ENCODE measurements around the gene NSG2. TPM values are rescaled to one million over a fixed set of nuclear protein-coding genes. Genes with fewer than 3 reads are reported as not detected.

Gene NSG2
- total RNA-seq, 4 donors from 2014 or later = 1.1 to 1.2 TPM; not detected in 2

DNA sequence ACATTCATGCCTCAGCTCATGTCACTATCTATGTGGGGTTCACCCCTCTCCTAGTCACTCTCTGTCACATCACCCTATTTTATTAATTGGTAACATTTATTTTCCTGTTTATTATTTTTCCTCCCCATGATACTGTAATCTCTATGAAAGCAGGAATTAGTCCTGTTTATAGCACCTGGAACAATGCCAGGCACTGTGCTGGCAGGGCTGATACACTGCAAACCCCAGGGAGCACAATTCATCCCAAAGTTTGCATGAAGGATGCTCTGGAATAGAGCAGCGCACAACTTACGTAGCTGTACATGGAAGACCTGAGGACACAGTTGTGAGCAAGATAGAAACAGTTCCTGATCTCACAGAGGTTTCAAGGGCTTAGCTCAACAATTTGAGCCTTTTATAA is 103.2 kb downstream of the NSG2 start:
- no peak for DNase-seq
- intact Hi-C loops (cut with DNase I) = no loop called here
- 90 to 94% methylated on average over 2 of the region's 2 CpGs for WGBS, 2 donors

DNA sequence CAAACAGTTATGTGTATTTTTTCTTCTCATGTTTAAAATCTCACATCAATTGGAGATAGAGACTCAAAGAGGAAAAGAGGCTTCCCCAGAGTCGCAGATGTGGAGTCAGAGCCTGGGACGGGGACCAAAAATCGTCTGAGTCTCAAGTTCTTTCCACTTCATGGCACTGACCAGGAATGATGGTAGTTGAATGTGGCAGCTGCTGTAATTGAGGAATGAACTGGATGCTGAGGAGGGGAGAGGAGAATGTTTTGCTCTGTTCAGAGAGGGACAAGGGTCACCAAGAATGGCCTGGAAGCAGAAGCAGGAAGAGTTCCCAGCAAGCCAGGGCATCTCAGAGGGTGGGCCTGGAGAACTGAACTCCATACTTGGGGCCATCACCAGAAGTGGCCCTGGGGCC is 103.9 kb downstream of the NSG2 start:
- DNase-seq = no peak
- Histone ChIP-seq H3K4me1 (no peaks in the 10 kb centered on the region), H3K9me3 (no peaks in the 10 kb centered on the region), H3K27ac (no peak overlapping the region), H3K36me3 (no peaks in the 10 kb centered on the region), H3K27me3 (no peaks in the 10 kb centered on the region), H3K4me3 (replicated peaks in 1 of 3) (no peak overlapping the region)
- intact Hi-C loops (cut with DNase I) = no loop called here
- 65 to 67% methylated on average over 3 of the region's 3 CpGs for WGBS, 2 donors
- TF ChIP-seq, protein P1, sequence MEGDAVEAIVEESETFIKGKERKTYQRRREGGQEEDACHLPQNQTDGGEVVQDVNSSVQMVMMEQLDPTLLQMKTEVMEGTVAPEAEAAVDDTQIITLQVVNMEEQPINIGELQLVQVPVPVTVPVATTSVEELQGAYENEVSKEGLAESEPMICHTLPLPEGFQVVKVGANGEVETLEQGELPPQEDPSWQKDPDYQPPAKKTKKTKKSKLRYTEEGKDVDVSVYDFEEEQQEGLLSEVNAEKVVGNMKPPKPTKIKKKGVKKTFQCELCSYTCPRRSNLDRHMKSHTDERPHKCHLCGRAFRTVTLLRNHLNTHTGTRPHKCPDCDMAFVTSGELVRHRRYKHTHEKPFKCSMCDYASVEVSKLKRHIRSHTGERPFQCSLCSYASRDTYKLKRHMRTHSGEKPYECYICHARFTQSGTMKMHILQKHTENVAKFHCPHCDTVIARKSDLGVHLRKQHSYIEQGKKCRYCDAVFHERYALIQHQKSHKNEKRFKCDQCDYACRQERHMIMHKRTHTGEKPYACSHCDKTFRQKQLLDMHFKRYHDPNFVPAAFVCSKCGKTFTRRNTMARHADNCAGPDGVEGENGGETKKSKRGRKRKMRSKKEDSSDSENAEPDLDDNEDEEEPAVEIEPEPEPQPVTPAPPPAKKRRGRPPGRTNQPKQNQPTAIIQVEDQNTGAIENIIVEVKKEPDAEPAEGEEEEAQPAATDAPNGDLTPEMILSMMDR (IDR thresholded peaks at IDR 0.05) = no peak
- TF ChIP-seq POLR2A (IDR thresholded peaks at IDR 0.05) = no peak

More for the DNA sequence above, 103.2 kb downstream of the NSG2 start:
- H3K4me3 ChIP-seq (replicated peaks in 1 of 3) = no peak overlapping the region
- H3K27ac ChIP-seq = no peak overlapping the region
- H3K4me1 ChIP-seq = no peaks in the 10 kb centered on the region
- no peak for TF ChIP-seq POLR2A (IDR thresholded peaks at IDR 0.05)
- TF ChIP-seq, protein P1 (IDR thresholded peaks at IDR 0.05) = no peak
- no peaks in the 10 kb centered on the region for H3K36me3 ChIP-seq
- no peaks in the 10 kb centered on the region for H3K27me3 ChIP-seq
- no peaks in the 10 kb centered on the region for H3K9me3 ChIP-seq

DNA sequence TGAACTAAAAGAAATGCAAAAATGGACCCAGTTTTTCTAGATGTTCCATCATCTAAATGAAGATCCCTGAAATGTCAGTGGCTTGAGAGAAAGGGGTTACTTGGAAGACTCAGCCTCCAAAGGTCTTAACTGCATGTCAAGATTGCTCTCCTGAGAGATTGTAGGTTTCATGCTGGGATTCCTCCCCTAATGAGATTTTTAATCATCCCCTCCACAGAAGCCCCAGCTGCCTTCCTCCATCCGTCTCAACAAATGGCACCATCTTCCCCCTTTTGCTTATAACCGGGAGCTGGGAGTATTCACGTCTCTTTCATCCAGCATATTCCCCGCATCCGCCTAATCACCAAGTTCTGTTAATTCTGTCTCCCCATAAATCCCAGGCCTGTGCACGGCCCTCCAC is 104.5 kb downstream of the NSG2 start:
- Histone ChIP-seq H3K4me3 (replicated peaks in 1 of 3) (no peak overlapping the region), H3K36me3 (no peaks in the 10 kb centered on the region), H3K9me3 (no peaks in the 10 kb centered on the region), H3K27ac (no peak overlapping the region), H3K27me3 (no peaks in the 10 kb centered on the region), H3K4me1 (no peaks in the 10 kb centered on the region)
- intact Hi-C loops (cut with DNase I) = no loop called here
- DNase-seq = no peak
- WGBS, 2 donors = 86 to 88% methylated on average over 6 of the region's 6 CpGs
- TF ChIP-seq POLR2A (IDR thresholded peaks at IDR 0.05) = no peak
- TF ChIP-seq, protein P1 (IDR thresholded peaks at IDR 0.05) = no peak

DNA sequence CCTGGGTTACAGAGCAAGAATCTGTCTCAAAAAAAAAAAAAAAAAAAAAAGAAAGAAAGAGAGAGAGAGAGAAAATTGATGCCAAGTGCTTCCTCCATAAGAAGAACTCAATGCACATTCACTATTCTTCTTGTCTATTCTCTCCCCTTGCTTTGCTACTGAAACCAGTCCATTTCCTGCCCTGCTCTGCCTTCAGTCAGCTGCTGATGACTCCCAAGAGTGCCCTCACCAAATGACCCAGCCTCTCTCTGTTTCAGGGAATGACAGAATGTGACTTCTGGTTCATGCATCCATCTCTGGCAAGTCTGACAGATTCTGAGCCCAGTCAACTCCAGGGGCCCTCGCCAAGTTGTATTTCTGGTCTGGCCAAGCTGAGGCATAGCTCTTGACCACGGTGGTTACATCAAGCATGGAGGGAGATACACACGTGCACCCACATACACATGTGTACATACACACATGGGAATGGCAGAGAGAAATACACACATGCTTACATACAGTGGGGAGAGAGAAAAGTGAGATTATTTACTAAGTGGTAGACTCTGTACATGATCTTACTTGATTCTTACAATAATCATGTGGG is 106.2 kb downstream of the NSG2 start:
- H3K4me3 ChIP-seq (replicated peaks in 1 of 3) = no peak overlapping the region
- H3K27ac ChIP-seq = no peak overlapping the region
- no peaks in the 10 kb centered on the region for H3K9me3 ChIP-seq
- no peak for DNase-seq
- TF ChIP-seq, protein P1 (IDR thresholded peaks at IDR 0.05) = no peak
- intact Hi-C loops (cut with DNase I) = no loop called here
- no peaks in the 10 kb centered on the region for H3K36me3 ChIP-seq
- 57 to 64% methylated on average over 3 of the region's 3 CpGs for WGBS, 2 donors
- H3K4me1 ChIP-seq = no peaks in the 10 kb centered on the region
- no peaks in the 10 kb centered on the region for H3K27me3 ChIP-seq

DNA sequence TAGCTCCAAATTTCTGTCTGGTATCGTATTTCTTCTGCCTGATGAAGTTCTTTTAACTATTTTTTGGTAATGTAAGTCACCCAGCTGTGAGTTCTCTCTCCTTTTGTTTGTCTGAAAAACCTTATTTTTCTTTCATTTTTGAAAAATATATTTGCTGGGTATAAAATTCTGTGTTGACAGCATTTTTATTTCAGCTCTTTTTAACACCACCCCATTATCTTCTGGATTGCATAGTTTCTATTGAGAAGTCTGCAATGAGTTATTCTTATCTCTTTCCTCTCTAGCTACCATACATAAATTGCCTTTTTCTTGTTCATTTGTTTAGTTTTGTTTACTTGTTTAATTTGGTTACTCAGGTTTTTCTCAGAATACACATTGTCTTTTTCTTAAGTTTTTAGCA is 109.1 kb downstream of the NSG2 start:
- Histone ChIP-seq H3K4me1 (no peaks in the 10 kb centered on the region), H3K27me3 (no peaks in the 10 kb centered on the region), H3K9me3 (no peaks in the 10 kb centered on the region), H3K4me3 (replicated peaks in 1 of 3) (no peak overlapping the region), H3K27ac (no peak overlapping the region), H3K36me3 (no peaks in the 10 kb centered on the region)
- WGBS, 2 donors = 78 to 85% methylated on average over 1 of the region's 1 CpG
- TF ChIP-seq, protein P1 (IDR thresholded peaks at IDR 0.05) = no peak
- no peak for TF ChIP-seq POLR2A (IDR thresholded peaks at IDR 0.05)
- intact Hi-C loops (cut with DNase I) = no loop called here
- DNase-seq = no peak
